Cortex of kidney (tissue), 1 donor: ENCODE measurements around the gene GOLT1A.
"Not testable (repeated sequence)": the region's sequence is repeated elsewhere in the genome, so short reads cannot be mapped to it uniquely, and the experiment has no call there.

Source experiments
- DNase-seq: peaks from one replicate; lab custom pipeline; 2025; lab: John Stamatoyannopoulos, UW

Gene GOLT1A

DNA sequence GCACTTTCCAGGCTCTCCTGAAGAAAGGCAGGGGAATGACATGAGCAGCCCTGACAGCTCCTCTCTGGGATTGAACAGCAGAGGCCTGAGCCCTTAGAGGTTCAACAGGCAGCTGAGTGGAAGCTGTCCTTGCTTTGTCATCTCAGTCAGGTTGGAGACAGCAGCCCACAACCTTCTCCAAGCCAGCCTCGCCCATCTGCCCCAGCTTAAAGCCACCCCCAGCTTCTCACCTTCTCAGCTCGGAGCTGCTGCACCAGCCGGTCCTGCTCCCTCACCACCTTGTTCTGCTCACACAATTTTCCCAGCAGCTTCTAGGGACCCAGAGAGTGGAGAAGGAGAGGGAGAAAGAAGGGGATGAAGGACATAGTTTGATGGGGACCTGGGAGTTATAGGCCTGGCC lies 35.2 kb upstream of the GOLT1A start:
- no peak for DNase-seq

DNA sequence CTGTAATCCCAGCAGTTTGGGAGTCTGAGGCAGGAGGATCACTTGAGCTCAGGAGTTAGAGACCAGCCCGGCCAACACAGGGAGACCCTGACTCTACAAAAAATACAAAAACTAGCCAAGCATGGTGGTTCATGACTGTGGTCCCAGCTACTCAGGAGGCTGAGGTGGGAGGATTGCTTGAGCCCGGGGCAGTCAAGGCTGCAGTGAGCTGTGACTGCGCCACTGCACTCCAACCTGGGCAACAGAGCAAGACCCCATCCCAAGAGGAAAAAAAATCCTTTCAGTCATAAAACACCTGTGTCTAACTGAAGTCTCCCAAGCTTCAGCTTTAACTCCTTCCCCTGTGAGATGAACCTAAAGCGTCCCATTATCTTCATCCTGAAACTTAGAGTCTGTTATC lies 33.1 kb upstream of the GOLT1A start:
- no peak for DNase-seq

DNA sequence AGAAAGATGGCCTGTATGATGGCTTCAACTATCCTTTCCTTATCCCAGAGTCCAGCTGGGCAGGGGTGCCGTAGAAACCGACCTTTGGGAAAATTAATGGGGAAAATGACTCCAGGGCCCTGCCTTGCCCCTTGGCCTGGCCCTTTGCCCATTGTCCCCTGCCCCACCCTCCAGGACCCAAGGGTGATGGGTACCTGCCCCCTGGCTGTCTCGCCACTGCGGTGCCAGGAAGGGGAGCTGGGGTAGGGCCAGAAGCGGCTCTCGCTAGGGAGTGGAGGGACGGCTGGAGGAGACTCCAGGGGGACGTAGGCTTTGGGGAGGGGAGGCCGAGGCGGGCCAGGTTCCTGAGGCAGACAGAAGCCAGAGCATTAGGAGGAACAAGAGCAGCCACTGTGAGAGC lies 29.1 kb upstream of the GOLT1A start:
- no peak for DNase-seq

DNA sequence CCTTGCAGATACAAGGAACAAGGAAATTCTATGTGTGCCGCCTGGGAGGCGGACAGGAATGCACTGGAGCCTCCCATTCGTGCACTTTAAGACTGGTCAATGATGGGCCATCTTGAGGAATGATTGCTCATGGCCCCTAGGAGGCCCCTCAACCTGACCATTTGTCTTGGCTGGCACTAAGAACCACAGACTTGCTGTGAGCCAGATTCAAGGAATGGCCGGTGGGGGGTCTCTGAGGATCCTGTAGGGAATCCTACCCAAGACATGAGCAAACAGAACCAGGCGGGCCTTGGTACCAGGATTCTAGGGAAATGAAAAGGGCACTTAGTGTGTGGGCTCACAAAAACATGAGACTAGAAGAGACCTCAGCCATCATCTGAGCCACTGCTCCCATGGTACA lies 28.1 kb upstream of the GOLT1A start:
- DNase-seq, result no peak

DNA sequence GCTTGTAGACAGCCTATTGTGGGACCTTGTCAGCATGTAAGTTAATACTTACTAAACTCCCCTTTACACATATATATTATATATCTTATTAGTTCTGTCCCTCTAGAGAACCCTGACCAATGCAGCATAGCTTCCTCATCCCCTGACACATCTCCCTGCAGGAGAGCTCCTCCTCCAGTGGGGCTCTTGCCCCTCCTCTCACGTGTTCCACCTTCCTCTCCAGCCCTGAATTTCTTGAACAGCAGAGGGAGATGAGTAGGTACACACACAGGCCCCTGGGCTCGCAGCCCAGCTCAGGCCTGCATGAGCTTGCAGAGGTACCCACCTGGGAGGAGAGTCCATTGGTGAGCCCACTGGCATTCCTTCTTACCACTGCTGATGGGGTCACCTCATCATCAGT lies 27.3 kb upstream of the GOLT1A start:
- DNase-seq, result no peak

DNA sequence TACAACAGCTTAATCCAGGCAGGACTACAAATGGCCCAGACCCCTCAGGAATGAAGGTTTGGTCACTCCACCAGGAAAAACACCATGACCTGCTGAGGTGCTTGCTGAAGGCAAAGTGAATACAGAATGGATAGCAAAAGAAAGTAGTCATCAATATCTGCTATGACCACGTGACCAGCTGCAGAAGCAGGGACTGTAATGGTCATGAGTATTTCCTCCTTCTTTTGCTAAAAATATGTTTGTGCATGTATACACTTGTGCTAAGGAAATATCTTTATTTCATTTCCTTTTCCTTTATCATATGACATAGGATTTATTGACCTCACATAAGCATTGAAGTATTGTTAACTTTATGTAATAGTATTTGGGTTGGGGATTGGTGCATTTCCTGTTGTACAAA lies 26.4 kb upstream of the GOLT1A start:
- no peak for DNase-seq

DNA sequence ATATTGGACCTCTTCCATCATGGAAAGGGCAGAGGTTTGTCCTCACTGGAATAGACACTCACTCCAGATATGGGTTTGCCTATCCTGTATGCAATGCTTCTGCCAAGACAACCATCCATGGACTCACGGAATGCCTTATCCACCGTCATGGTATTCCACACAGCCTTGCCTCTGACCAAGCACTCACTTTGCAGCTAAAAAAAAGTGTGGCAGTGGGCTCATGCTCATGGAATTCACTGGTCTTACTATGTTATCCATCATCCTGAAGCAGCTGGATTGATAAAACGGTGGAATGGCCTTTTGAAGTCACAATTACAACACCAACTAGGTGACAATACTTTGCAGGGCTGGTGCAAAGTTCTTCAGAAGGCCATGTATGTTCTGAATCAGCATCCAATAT lies 25.6 kb upstream of the GOLT1A start:
- not testable (repeated sequence) for DNase-seq

DNA sequence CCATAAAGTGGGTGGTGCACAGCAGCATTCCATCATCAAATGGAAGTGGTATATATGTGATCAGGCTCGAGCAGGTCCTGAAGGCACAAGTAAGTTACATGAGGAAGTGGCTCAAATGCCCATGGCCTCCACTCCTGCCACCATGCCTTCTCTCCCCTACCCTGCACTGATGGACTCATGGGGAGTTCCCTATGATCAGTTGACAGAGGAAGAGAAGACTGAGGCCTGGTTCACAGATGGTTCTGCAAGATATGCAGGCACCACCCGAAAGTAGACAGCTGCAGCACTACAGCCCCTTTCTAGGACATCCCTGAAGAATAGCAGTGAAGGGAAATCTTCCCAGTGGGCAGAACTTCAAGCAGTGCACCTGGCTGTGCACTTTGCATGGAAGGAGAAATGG lies 24.7 kb upstream of the GOLT1A start:
- DNase-seq, result not testable (repeated sequence)

DNA sequence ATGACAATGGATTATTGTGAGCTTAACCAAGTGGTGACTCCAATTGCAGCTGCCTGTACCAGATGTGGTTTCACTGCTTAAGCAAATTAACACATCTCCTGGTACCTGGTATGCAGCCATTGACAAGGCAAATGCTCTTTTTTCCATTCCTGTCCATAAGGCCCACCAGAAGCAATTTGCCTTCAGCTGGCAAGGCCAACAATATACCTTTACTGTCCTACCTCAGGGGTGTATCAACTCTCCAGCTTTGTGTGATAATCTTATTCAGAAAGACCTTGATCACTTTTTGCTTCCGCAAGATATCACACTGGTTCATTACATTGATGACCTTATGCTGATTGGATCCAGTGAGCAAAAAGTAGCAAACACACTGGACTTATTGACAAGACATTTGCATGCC lies 23.7 kb upstream of the GOLT1A start:
- DNase-seq, result not testable (repeated sequence)

DNA sequence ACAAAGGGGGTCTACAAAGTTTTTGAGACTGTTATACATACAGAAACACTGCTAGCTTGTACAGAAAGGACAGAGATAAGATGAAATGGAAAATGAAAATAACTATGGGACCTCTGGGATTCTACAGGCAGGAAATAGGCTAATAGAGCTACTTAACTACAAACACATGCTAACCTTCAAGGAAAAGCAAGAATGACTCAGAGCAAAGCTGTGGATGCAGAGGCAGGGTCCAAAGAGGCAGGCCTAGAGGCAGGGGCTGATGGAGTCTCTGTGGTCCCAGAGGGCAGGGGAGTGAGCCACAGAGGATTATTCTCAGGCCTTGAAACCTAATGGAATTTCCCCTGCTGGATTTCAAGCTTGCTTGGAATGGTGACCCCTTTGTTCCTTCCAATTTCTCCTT lies 18.7 kb upstream of the GOLT1A start:
- DNase-seq, result no peak

DNA sequence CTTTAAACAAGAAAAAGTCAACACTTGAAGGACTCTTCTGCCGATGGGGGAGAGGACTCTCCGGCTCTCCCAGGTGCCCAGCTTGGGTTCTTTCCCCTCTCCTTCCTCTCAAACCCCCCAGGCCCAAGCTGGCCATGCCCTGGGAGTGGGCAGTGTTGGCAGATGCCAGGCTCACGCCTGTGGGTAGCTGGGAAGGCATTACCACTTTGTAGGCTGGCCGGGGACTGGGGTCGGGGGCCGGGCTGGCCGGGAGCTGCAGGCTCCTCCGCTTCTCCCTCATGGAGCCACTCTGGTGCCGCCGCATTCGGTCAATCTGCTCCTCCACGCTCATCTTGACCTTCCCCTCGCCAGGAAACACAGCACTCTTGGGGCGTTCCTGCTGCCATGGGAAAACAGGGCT lies 16.4 kb upstream of the GOLT1A start:
- no peak for DNase-seq

DNA sequence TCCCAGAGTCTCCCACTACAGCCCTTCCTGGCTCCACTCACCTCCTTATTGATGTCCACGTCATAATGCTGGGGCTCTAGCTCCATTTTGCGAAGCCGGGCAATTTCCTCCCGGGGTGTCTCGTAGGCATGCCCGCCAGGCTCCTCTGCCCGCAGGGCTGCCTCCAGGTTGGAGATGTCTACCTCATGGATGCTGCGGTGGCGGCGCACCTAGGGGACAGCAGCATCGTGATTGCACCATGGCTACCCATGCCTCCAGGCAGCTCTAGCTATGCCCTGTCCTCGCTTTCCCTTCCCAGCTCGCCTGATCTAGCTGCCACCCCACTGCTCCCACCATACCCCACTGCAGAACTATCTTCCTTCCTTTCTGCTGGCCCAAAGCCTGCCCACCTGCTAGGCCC lies 15.1 kb upstream of the GOLT1A start:
- no peak for DNase-seq

DNA sequence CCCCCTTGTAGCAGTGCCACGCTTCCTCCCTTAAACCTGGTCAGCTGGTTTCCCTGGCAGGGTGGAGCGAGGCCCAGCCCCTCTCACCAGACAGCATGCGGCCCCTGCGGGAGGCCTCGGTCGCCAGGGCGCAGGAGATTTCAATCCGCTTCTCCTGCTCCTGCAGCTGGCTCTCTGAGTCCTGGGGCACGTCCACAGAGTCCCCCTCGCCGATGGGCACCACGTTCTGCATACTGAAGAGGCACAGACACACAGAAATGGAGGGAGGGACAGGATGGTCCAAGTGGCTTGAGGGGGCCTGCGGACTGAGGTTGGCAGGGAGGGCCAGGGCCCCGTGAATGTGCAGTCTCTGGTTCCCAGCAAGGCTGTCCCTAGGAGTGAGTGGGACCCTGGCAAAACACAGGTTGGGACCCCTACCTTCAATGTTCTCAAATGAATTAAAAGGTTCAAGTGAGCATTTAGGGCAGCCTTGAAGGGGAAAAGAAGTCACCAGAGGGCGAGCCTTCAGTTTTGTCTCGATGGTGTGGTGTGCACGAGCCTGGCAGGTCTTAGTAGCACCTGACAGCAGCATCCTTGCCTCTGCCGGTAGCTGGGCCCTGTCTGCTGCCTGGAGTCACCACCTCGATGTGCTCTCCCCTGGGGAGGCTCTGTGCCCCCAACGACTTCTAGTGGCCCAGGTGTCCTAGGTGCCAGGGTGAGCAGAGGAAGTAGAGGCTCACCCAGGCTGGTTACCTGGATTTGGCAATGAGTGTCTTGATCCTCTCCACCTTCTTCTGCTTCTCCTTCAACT lies 14.4 kb upstream of the GOLT1A start:
- no peak for DNase-seq

DNA sequence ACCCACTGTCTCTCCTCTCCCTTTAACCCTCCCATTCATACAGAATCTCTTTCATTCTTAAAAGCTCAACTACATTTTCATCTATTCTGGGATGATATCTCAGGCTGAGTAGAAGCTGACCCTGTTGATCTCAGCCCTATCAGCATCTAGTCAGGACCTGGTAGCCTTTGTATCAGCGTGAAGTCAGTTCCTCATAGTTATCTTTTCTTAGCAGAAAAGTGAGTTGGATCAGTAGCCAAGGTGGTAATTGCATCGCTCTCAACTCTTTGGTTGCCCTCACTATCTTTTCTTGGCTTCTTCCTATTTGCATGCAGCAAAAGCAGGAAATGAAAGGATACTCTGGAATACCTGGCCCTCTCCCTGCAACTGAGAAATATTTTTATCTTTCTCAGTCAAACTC lies 13.6 kb upstream of the GOLT1A start:
- no peak for DNase-seq

DNA sequence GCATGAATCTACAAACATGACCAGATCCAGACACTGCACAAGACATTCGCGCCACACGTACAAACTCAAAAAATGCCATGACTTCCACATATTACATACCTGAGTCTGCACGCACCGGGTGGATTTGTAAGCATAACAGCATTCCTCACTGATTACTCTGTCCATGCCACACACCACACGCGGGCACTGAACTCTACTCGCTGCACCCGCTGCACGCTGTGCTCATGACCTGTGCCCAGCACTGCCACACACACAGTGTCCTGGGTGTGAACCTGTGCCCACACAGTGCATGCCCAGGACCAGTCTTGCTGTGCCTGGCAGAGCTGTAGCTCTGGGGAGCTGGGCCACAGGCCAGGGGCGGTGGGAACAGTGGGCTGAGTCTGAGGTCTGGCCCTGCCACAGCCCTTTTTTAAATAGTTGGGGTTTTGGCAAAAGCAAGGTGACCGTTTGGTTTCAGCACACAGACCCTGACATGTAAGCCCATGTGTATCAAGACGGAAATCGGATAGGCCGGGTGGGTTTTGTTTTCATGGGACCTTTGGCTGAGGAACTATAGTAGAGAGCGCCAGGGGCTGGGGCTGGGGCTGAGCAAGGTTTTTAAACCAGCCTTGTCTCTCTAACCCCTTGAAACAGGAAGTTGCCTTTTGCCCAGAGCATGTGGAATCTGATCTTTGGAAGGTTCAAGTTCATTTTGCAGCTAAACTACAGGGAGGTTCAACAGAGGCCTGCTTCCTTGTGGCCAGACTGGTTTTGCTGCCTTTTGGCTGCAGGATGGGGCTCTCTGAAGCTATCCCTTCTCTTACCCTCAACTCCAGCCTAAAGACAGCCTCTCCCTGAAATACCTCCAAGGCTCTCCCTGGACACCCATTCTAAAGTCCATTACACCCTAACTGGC lies 12.3 kb upstream of the GOLT1A start:
- no peak for DNase-seq

DNA sequence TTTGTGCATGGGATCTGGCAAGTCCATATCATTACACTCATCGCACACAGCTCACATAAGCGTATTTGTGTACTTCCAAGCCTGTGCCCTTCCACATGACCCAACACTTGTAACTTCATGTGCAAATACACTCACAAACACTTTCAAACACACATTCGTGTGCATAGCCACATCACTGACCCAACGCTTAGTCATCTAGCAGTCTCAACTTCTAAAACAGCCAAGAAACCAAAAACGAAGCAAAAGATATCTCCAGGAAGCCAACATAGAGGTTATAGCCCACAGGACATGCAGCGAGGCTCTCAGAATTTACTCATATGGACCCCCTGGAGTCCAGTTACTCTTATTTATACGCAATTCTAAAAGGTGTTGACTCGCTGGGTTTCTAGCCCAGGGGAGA lies 10.9 kb upstream of the GOLT1A start:
- no peak for DNase-seq

DNA sequence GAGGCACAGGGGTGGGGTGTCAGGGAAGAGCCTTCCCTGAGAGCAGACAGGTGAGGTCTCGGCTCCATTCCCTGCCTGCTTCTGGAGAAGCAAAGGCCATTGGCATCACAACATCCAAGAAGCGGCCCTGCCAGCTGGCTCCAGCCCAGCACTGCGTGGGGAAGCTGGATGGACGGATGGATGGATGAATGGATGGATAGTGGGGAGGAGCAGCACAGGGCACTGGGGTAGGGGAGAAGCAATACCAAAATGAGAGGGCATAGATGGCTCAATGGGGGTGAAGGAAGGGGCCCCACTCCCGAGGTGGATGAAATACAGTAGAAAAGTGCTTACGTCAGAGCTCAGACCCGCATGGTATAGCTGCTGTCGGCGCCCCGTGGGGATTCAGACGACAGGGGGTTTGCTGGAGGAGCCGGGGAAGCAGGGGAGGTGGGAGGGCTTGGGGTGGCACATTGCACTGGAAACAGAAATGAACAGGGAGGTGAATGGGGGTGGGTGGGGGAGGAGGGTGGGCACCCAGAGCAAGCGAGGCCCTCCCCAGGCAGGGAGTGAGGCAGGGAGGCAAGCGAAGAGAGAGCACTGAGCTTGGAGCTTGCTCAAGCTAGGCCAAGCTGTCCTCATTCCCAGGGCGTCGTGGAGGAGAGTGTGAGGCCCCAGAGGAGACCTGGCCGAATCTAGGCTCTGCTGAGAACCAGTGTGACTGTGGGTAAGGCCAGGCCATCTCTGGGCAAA lies 9.5 kb upstream of the GOLT1A start:
- no peak for DNase-seq

DNA sequence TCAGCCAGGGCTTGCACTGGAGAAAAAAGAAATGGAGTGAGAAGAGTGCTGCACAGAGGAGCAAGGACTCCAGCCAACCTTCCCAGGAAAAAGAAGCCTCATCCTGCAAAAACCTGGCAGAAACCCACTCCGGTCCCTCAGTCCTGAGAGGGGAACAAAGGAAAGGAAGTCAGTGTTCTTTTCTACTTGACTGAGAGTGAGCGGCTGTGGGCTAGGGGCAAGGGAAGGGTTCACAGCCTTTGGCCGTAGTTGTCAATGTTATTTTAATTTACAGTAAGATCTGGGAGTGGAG lies 8.9 kb upstream of the GOLT1A start:
- no peak for DNase-seq

DNA sequence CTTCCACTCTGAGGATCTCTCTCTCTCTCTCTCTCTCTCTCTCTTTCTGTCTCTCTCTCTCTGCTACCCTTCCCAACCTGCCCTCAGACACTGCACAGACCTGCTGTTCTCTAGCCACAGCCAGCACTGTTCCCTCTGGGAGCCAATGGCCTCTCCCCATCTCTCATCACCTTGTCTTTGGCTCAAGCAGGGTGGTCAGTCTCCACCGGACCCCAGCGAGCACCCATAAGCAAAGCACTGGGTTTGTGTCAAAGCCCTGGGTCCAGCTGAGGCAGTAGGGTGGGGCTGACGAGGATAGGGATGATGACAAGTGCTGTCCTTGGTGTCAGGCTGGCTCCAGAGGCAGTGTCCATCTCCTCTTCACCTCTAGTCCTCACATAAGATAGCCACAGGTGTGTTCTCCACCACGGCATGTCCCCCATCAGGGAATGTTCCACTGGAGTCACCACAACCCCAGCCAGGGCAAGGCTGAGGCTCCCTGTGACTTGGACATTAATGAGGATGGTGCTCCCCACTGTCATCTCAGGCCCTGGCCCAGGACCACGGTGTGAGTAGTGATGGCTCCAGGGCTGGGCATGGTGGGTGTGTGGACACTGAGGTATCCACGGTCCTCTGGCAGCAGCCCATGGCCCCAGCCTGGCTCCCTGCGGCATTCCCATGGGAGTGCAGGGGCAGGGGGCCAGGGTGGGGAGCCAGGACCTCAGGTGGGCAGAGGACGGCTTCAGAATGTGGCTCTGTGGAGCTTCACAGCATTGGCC lies 8.4 kb upstream of the GOLT1A start:
- DNase-seq, result no peak

DNA sequence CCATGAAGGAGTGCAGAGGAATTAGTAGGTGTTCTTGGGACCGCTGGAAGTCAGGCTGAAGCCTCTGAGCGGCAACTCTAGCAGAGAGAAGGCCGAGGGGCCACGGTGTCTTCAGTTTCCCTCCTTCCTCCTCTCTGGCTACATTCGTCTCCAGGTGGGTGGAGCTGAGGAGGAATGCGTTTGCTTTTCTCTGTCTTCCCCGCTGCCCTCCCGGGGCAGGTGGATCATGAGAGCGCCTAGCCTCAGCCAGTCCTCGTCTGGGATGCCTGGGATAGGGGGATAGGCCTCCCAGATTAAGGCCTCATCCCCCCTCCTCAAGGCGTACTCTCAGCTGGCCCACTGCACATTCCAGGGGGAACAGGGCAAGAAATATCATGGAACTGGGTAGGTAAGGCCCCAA lies 7.5 kb upstream of the GOLT1A start:
- DNase-seq, result no peak

DNA sequence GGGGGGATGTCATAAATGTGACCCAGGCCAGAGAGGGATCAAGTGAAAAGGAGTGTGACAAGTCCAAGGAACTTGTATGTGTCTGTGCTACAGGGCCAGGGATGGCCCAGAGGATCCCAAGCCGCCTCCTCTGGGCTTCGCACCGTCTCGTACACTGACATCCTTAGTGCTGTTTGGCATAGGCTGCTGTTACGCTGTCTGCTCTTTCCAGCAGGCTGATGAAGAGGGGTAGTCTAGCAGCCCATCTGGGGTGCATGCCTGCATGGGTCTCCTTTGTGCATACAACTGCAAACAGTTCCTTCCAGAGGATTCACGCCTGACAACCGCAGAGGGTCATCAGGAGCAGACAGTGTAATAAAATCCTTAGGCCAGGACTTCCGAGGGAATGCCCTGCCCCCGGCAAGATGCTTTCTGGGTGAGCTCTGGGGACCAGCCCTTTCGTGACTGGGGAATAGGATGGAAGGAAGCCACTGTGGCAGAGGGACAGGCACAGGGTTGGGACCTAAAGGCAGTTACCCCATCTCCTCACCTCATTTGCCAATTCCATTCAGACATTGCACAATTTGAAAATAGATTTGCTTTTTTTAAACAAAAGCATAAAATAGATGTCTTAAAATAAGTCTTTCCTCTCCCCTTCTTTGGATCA lies 6.3 kb upstream of the GOLT1A start:
- DNase-seq, result no peak

DNA sequence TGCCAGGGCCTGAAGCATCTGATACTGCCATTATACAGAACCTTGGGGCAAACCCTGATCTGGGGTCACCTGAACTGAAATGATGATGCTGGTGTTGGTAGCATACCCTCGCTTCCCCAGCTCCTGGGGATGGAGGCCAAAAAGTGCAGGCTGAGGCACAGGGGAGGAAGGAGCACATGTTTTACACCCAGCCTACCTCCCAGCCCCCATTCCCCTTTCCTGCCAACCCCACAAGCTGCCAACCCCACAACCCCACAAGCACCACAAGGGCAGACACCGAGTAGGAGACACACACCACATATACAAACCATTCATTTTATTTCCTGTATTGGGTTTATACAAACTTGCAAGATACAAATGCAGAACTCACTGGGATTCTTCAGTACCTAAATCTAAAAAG lies 4.8 kb upstream of the GOLT1A start:
- no peak for DNase-seq
